Left colon (tissue), 2 donors: ENCODE results near the gene BEND4. TPM values are rescaled to one million over a fixed set of nuclear protein-coding genes. Genes with fewer than 3 reads are reported as not detected.
A peak's percentile ranks its signal among the peaks of the same experiment; 100 is the strongest.
"Not testable (repeated sequence)": the region's sequence is repeated elsewhere in the genome, so short reads cannot be mapped to it uniquely, and the experiment has no call there.

ENCODE experiments used
- ATAC-seq: fragments of 200-7000 bp; cut with Tn5 transposase; one replicate; pipeline ENCODE4 v1.9.1; 2020; ENCODE audit warnings: mild to moderate bottlenecking, moderate library complexity
- DNase-seq, 2 donors: peaks; one replicate each; pipeline ENCODE4 v3.0.0-alpha.2; 2020
- intact Hi-C, 2 donors: fragments of 100-400 bp; cut with DNase I in 1 of 2; cut with micrococcal nuclease in 1 of 2; formaldehyde crosslinking; loops; one replicate each; pipeline versions ENCODE4 v1.11.2 to v1.14.0; 2022; cut with DNase I, micrococcal nuclease
- long read RNA-seq: library from polyadenylated mRNA; unstranded; transcript quantifications from one replicate; pipeline ENCODE4 v2.0.0, GENCODE V29; 2021
- total RNA-seq, 2 donors: library from RNA; stranded (reverse); fragmentation: NEBNext Ultra II Directional; extraction: Animal tissue kit (Norgen Biotek cat#: 25700); gene quantifications; one replicate each; pipeline ENCODE4 v1.2.1, GENCODE V29; 2021
- donor health status: DM: no; HTN: no; CAD: no.
- donor health status: DM: yes; HTN: yes; CAD: no.

The BEND4 gene
- under 1 TPM; 0.22 to 0.40 TPM for total RNA-seq
- long read RNA-seq = 0 reads

- intact Hi-C loops = no loop called here
- DNase-seq = peak in 1 of 2 donors; percentile 40
- no peak for ATAC-seq
Observed at GRCh38 chr4:42152507-42153504, at the start of gene BEND4. Gene BEND4, minus strand, starts transcription at chr4:42152655. Its CDS starts 512 bp downstream, at chr4:42152143.

DNA sequence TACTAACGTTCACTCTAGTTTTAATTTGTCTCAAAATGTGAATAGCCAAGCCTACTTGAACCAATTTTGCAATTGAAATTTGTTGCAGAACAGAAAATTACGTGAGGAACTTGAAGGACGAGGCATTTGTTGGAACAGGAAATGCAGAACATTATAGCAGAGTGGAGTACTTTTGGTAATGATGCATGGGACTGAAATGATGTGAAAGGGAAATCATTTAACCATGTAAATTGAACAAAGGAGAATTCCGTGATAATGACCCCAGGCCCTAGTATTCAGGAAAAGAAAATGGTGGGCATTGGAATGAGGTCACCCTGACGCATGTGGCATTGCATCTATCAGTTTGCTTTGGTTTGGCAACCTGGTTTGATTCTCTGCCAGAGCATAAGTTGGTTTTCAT is 44.9 kb upstream of the BEND4 start:
- DNase-seq = no peak
- ATAC-seq = no peak
- intact Hi-C loops = no loop called here

DNA sequence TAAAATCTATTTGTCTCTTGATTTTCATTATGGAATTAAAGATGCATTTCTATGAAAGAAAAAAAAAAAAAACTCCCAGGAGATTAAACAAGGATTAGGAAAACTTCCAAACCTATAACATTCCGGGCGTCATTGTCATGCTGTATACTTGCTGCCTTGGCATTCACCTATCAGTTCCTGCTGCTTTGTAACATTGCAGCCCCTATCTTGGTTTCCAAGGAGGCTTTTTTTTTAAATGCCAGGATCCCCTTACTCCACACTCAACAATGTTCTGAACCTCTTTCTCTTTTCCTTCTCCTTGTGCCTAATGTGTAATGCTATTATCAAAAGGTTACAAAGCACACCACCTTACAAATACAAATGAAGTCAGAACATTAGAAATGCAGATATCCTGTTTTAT is 20.5 kb upstream of the BEND4 start:
- ATAC-seq (no peak), DNase-seq (no peak)
- intact Hi-C loops = no loop called here

GRCh38 chr4:42172128-42172790 is 19.8 kb upstream of the BEND4 start:
- ATAC-seq (no peak), DNase-seq (no peak)
- intact Hi-C loops = no loop called here

DNA sequence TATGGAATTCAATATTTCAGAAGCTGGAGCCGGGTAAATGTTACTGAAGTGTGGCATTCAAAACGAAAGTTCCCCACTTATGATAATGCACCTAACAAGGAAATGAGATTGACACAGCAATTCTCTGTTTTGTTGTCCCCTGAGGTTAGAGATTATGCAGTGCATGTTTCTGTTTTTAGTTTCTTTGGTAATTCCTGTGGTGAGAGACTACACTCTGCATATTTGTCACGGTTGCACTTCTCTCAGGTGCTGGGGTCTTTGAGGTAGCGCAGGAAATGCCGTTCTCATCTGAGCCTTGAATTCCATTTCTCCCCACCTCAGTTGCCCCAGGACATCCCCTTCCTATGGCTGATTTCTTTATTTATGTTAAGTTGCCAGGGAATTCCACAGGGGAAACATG is 15.3 kb upstream of the BEND4 start:
- DNase-seq = no peak
- intact Hi-C loops = no loop called here
- no peak for ATAC-seq

GRCh38 chr4:42166186-42166585 is 13.7 kb upstream of the BEND4 start:
- DNase-seq, ATAC-seq, intact Hi-C loops: not testable (repeated sequence)

- DNase-seq (no peak), ATAC-seq (no peak)
- intact Hi-C loops = no loop called here
Observed at GRCh38 chr4:42159271-42160001, 7.0 kb upstream of the BEND4 start.

DNA sequence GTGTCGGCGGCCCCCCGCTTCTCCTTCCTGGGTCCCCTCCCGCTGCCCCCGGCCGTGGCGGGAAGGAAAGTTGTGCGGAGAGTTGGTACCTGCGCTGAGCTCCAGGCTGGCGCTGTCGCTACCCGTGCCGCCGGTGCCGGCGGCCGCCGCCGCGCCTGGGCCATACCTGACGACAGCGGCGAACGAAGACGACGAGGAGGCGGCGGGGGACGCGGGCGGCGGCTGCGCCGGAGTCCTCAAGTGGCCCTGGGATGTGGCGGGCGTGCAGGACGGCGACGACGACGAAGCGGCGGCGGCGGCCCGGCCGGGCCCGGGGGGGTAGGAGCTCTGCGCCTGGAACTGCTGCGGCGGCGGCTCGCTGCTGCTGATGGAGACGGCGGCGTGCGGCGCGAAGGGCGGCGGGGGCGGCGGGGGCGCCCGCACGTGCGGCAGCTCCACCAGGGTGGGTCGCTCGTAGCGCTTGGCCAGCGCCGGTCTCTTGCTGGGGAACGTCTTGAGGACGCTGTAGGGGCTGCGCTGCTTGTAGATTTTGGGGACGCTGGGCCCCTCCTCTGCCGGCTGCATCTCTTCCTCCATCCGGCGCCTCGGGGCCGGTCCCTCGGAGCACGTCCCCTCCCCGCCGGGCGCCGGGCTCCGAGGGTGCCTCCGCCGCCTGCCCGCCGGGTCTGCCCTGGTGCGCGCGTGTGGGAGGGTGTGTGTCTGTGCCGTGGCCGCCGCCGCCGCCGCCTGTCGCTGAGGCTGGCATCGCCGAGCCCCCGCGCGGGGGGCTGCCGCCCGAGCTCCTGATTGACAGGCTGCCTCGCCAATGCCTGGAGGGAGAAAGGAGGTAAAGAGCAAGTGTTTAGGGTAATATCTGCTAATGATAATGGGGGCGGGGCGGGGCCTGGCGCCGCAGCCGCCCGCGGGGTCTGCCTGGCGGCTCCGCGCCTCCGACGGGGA is 618 bp downstream of the BEND4 start:
- intact Hi-C loops = no loop called here
- peak in 1 of 2 donors; percentile 51 for DNase-seq
- ATAC-seq = peak; percentile 21

DNA sequence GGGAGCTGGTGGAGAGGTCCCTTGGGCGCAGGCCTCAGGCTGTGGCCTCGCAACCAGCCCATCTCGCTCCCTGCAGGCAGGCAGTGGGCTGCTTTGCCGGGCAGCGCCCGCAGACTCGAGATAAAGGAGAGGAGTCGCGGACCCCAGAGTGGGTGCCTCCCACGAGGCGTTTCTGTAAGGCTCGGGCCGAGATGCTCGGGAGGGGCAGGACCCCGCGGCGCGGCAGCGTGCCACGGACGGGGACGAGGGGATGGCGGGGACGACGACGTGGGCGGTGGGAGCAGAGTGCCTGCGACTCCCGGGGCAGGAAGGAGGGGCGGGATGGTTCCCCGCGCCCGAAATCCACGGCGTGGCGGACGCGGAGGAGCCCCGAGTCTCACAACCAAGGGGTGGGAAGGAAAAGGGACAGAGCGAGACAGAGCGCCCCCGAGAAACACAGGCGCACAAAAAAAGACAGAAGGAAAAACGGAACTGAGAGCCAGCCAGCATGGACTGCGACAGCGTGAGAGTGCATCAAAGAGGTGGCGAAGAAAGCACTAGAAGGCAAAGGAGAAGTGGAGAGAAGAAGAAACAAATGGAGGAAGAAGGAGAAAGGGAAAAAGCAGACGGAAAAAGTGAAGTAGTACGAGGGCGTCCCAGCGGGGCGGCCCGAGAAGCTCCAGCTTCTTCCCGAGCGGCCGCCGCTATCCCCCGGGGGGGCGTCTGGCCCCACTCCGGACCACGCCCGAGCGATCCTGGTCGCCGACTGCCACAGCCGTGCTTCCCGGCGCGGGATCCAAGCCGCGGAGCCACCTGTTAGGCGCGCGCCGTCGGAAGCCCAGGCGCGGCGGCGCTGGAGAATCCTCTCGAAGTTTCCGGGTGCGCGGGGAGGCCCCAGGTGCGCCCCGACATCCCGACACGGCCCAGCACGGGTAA is 1.5 kb downstream of the BEND4 start:
- DNase-seq (peak in 1 of 2 donors; percentile 16), ATAC-seq (no peak)
- intact Hi-C loops = no loop called here

- no peak for ATAC-seq
- intact Hi-C loops = no loop called here
- no peak for DNase-seq
Observed at GRCh38 chr4:42149004-42149403, 3.5 kb downstream of the BEND4 start.

GRCh38 chr4:42148425-42148824 is 4.0 kb downstream of the BEND4 start:
- ATAC-seq (no peak), DNase-seq (no peak)
- intact Hi-C loops = no loop called here

DNA sequence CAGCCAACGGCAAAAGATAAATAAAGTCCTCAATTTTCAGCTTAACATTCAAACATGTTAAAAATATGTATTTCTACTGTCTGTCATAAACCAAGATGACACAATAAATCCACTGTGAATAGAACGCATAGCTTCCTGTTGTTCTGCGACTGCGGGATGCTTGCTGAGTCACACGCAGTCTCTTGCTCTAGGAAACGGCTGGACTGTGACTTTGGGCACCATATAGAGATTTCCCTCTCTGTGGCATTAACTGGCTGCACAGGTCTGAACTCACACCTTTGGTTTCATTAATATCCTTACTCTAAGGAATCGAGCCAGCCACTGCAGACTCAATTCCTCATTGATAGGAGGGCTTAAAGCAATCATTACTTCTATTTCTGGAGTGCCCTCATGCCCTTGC is 8.4 kb downstream of the BEND4 start:
- ATAC-seq (no peak), DNase-seq (no peak)
- intact Hi-C loops = no loop called here

- ATAC-seq (no peak), DNase-seq (no peak)
- intact Hi-C loops = no loop called here
Observed at GRCh38 chr4:42142591-42142990, 9.9 kb downstream of the BEND4 start.

GRCh38 chr4:42136371-42136770 is 16.1 kb downstream of the BEND4 start:
- ATAC-seq (no peak), DNase-seq (no peak)
- intact Hi-C loops = no loop called here

DNA sequence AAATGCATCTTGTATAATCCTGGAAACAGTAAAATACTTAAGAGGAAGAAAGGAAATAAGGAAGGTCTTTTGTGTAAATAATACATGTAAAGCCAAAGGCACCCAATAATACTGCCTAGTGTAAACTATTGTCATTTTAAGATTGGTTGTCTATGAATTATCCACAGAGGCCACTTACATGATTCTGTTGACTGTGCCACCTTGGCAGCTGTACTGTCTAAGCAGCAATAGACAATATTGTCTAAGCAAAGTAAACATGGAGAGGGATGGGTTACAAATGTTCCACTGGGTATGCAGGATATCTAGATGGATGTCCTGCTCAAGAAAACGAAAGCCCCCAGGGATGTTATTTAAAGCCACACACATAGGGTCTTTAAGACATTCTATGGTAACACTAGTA is 19.4 kb downstream of the BEND4 start:
- DNase-seq (no peak), ATAC-seq (no peak)
- intact Hi-C loops = no loop called here

- intact Hi-C loops = no loop called here
- no peak for DNase-seq
- ATAC-seq = no peak
Observed at GRCh38 chr4:42132099-42132498, 20.4 kb downstream of the BEND4 start.

DNA sequence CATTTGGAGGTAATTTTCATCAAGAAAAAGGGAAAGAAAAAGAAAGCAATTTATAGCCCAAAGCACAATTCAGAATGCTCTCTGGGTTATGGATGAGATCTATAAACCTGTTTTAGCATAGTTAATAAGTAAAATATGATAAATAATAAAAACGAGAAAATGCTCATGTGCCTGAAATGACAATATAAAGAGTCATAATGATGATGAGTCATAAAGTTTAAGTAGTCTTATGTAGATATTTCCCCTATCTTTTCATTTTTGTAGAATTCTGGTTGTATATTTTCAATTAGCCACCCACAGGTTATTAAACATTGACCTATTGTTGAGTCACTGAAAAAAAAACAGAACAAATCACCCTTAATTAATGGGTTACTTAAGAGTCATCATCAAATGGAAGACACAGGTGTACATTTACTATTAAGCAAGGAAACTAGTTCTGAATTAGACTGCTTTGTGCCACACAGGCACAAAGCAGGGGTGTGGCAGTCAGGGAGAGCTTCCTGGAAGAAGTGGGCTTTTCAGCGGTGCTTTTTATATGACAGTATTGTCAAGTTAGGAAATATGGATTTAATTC is 29.3 kb downstream of the BEND4 start:
- intact Hi-C loops = no loop called here
- no peak for ATAC-seq
- no peak for DNase-seq
